ENCODE results near the gene KCNIP1.

DNA sequence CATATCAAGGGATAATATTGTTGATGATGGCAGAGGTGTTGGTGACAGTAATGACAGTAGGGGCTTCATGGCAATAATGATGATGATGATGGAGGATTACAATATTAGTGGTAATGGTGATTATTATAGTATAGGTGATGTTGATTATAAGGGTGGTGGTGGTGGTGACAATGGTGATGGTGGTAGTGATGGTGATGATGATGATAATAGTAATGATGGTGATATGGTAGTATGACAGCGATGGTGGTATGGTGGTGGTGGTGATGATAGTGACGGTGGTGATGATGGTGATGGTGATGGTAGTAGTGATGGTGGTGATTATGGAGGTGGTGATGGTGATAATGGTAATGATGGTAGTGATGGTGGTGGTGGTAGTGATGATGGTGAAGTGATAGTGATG is 13.6 kb downstream of the KCNIP1 start:
- TF ChIP-seq, protein P1, sequence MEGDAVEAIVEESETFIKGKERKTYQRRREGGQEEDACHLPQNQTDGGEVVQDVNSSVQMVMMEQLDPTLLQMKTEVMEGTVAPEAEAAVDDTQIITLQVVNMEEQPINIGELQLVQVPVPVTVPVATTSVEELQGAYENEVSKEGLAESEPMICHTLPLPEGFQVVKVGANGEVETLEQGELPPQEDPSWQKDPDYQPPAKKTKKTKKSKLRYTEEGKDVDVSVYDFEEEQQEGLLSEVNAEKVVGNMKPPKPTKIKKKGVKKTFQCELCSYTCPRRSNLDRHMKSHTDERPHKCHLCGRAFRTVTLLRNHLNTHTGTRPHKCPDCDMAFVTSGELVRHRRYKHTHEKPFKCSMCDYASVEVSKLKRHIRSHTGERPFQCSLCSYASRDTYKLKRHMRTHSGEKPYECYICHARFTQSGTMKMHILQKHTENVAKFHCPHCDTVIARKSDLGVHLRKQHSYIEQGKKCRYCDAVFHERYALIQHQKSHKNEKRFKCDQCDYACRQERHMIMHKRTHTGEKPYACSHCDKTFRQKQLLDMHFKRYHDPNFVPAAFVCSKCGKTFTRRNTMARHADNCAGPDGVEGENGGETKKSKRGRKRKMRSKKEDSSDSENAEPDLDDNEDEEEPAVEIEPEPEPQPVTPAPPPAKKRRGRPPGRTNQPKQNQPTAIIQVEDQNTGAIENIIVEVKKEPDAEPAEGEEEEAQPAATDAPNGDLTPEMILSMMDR (IDR thresholded peaks at IDR 0.05; ENCODE audit: low read length) = no peak
- no peak for TF ChIP-seq EZH2 (IDR thresholded peaks at IDR 0.05; ENCODE audit: borderline replicate concordance, low read length)
